SHP77 treated with DMSO at 0.1 percent for 48 hours (cell line): ENCODE results near the gene DDX51.

Experiments used
- DNase-seq: peaks from one replicate; lab custom pipeline; 2025; lab: John Stamatoyannopoulos, UW

DDX51 gene

GRCh38 chr12:132167611-132168310 lies 23.6 kb upstream of the DDX51 start:
- DNase-seq: no peak

GRCh38 chr12:132166801-132167591 lies 22.9 kb upstream of the DDX51 start:
- no peak for DNase-seq

GRCh38 chr12:132166093-132166492 lies 22.0 kb upstream of the DDX51 start:
- no peak for DNase-seq

GRCh38 chr12:132165584-132165983 lies 21.5 kb upstream of the DDX51 start:
- DNase-seq: no peak

GRCh38 chr12:132164426-132164825 lies 20.3 kb upstream of the DDX51 start:
- no peak for DNase-seq

- no peak for DNase-seq
Measured at GRCh38 chr12:132163911-132164288, 19.8 kb upstream of the DDX51 start.

GRCh38 chr12:132163041-132163910 lies 19.2 kb upstream of the DDX51 start:
- DNase-seq: no peak

GRCh38 chr12:132162508-132163031 lies 18.5 kb upstream of the DDX51 start:
- DNase-seq: no peak

- no peak for DNase-seq
Measured at GRCh38 chr12:132161796-132162507, 17.8 kb upstream of the DDX51 start.

GRCh38 chr12:132161036-132161781 lies 17.1 kb upstream of the DDX51 start:
- DNase-seq: no peak

GRCh38 chr12:132160601-132161035 lies 16.5 kb upstream of the DDX51 start:
- DNase-seq: no peak

GRCh38 chr12:132160016-132160415 lies 15.9 kb upstream of the DDX51 start:
- DNase-seq: no peak

- no peak for DNase-seq
Measured at GRCh38 chr12:132159555-132160003, 15.5 kb upstream of the DDX51 start.

- no peak for DNase-seq
Measured at GRCh38 chr12:132158677-132159554, 14.8 kb upstream of the DDX51 start.

GRCh38 chr12:132157733-132158409 lies 13.8 kb upstream of the DDX51 start:
- no peak for DNase-seq

- DNase-seq: no peak
Measured at GRCh38 chr12:132156573-132157325, 12.6 kb upstream of the DDX51 start.

- DNase-seq: no peak
Measured at GRCh38 chr12:132155771-132156572, 11.9 kb upstream of the DDX51 start.
